GM12891 (cell line): ENCODE results near the gene WDFY3.

ENCODE experiments used
- PAX5 ChIP-seq: IDR thresholded peaks from 2 replicates; pipeline ENCODE4 v1.6.1; 2011; ENCODE audit warnings: low read length, moderate library complexity, mild to moderate bottlenecking; ENCODE audit not compliant: insufficient read depth, severe bottlenecking
- POLR2A ChIP-seq: IDR thresholded peaks from 2 replicates; pipeline ENCODE4 v1.6.1; 2011; ENCODE audit warnings: low read depth, low read length, control low read depth
- POLR2AphosphoS5 ChIP-seq: IDR thresholded peaks from 2 replicates; pipeline ENCODE4 v1.6.1; 2011; ENCODE audit warnings: low read depth, low read length, control low read depth
- POU2F2 ChIP-seq: IDR thresholded peaks from 2 replicates; pipeline ENCODE4 v1.6.1; 2011; ENCODE audit warnings: low read depth, mild to moderate bottlenecking, control low read depth, low read length, moderate library complexity
- SPI1 ChIP-seq: IDR thresholded peaks from 2 replicates; pipeline ENCODE4 v1.6.1; 2011; ENCODE audit warnings: low read depth, low read length, control low read depth
- TAF1 ChIP-seq: IDR thresholded peaks from 2 replicates; pipeline ENCODE4 v1.6.1; 2011; ENCODE audit warnings: low read depth, low read length, control low read depth

GRCh38 chr4:84750960-84751283, 215.6 kb downstream of the WDFY3 start:
- TF ChIP-seq POLR2A = no peak
- no peak for TF ChIP-seq SPI1
- no peak for TF ChIP-seq TAF1
- no peak for TF ChIP-seq POLR2AphosphoS5
- TF ChIP-seq PAX5 = no peak
- TF ChIP-seq POU2F2 = no peak
